Transverse colon (tissue), 4 donors: ENCODE data around the gene TP53I11. TPM values are rescaled to one million over a fixed set of nuclear protein-coding genes. Genes with fewer than 3 reads are reported as not detected.

ENCODE experiments used
- DNase-seq: peaks from one replicate; pipeline ENCODE4 v3.0.0-alpha.2; 2019
- H3K27ac ChIP-seq, 4 donors: fragments of 200-600 bp; sonication (generic); 2 replicates each; pipeline ENCODE4 v1.5.1; 2016 to 2018; ENCODE audit warnings: inconsistent platforms in 4 of 4
- H3K27me3 ChIP-seq: fragments of 200-600 bp; sonication (generic); 2 replicates; pipeline ENCODE4 v1.5.1; 2017; ENCODE audit warnings: inconsistent platforms
- H3K36me3 ChIP-seq, 4 donors: fragments of 200-600 bp; sonication (generic); 2 replicates each; pipeline ENCODE4 v1.5.1; 2017 to 2019; ENCODE audit warnings: inconsistent platforms in 4 of 4
- H3K4me1 ChIP-seq, 4 donors: fragments of 200-600 bp; sonication (generic); 2 replicates each; pipeline ENCODE4 v1.5.1; 2017 to 2020; ENCODE audit warnings: inconsistent platforms in 4 of 4
- H3K4me3 ChIP-seq, 4 donors: fragments of 200-600 bp; sonication (generic); 1 replicate in 1 of 4; 2 replicates in 3 of 4; pipeline versions ENCODE4 v1.5.1 to v1.6.1; 2017 to 2019; ENCODE audit warnings: inconsistent platforms in 4 of 4
- H3K9me3 ChIP-seq, 2 donors: fragments of 200-600 bp; sonication (generic); 2 replicates each; pipeline ENCODE4 v1.5.1; 2017 to 2019; ENCODE audit warnings: inconsistent platforms in 2 of 2
- EP300 ChIP-seq: sonication (generic); formaldehyde crosslinking; IDR thresholded peaks from one replicate; pipeline ENCODE4 v1.6.1; 2017; ENCODE audit warnings: antibody characterized with exemption, low read depth
- POLR2A ChIP-seq: fragments of 450-650 bp; IDR thresholded peaks from one replicate; pipeline ENCODE4 v1.6.1; 2016; ENCODE audit warnings: antibody characterized with exemption, mild to moderate bottlenecking, moderate library complexity
- POLR2AphosphoS5 ChIP-seq, 3 donors: sonication (generic); formaldehyde crosslinking; IDR thresholded peaks; one replicate each; pipeline ENCODE4 v1.6.1; 2016; ENCODE audit warnings: antibody characterized with exemption in 3 of 3
- WGBS, 2 donors: methylation state at CpG; one replicate each; pipeline ENCODE4 v1.1.5; 2018; ENCODE audit warnings: low coverage in 1 of 2; 5-methylcytosine and 5-hydroxymethylcytosine counted together
- in situ Hi-C, 4 donors: fragments of 200-750 bp; cut with MboI; loops; one replicate each; pipeline versions ENCODE4 v1.15.0 to v1.15.1; 2017; ENCODE audit warnings: low sequenced_read_pairs in 3 of 4, low pct_ligation_motif_present in 1 of 4, low pct_unique_long_range_greater_than_20kb in 1 of 4
- intact Hi-C: fragments of 100-400 bp; cut with DNase I; formaldehyde crosslinking; loops from one replicate; pipeline ENCODE4 v1.15.1; 2023; ENCODE audit warnings: low total_unique reads
- total RNA-seq, 4 donors: library from RNA; depleted of rRNA; stranded (reverse); fragments of >200 nt; gene quantifications; one replicate each; pipeline ENCODE4 v1.1.0, GENCODE V29; 2016
- TF ChIP-seq, protein P1 (sequence below), 5 experiments: fragments of 200-600 bp in 3 of 5; fragments of 450-650 bp in 2 of 5; sonication (generic) in 3 of 5; IDR thresholded peaks; 1 replicate in 2 of 5; 2 replicates in 3 of 5; pipeline ENCODE4 v1.5.1; 2016 to 2017; ENCODE audit warnings: antibody characterized with exemption in 5 of 5, inconsistent platforms in 3 of 5, mild to moderate bottlenecking in 2 of 5, moderate library complexity in 1 of 5

TP53I11 gene
- total RNA-seq, 4 donors from 2014 or later, result 41.5 to 90.0 (median 56.4) TPM

DNA sequence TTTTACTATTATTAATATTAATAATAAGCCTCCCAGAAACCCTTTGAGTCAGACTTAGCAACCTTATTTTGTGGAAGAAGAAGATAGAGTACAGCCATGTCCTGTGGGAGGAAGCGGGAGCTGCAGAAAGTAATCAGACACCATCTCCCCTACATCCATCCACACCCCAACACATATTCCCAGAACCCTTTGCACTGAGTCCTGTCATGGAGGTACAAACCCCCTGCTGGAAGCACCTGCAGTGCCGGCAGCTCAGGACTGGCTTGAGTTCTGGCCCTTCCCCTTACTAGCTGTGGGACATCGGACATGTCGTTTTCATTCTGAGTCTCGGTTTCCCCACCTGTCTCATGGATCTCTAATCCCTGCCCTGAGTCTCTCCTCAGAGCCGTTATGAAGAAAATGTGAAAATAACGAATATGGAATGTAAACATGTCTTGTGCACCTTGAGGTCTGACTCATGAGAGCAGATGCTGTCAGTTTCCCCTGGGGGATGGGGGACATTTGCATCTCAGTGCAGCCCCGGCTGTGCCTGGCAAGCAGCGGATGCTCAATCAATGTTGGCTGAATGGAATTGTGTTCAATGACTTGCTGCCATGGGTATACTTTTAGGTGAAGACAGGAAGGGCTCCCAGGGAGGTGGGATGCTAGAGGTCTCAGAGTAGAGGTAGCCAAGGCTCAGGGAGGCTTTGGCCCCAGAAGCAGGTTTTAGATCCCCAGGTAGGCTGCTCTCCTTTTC is 45.4 kb downstream of the TP53I11 start:
- peaks cover 0 to 8% (median 0%) of the 10 kb centered on the region in 4 donors for H3K4me1 ChIP-seq
- intact Hi-C loops (no loop called here), in situ Hi-C loops (loop anchor here in 2 of 4 donors (10.0 to 25.0 kb wide), 3 partner anchors 193 to 618 kb away; no protein-coding TSS in a partner anchor)
- no peaks in the 10 kb centered on the region for H3K9me3 ChIP-seq
- no peak for DNase-seq
- H3K27ac ChIP-seq, result no peak overlapping the region
- H3K27me3 ChIP-seq, result no peaks in the 10 kb centered on the region
- no peak overlapping the region for H3K4me3 ChIP-seq
- no peak for TF ChIP-seq POLR2A
- TF ChIP-seq, protein P1, sequence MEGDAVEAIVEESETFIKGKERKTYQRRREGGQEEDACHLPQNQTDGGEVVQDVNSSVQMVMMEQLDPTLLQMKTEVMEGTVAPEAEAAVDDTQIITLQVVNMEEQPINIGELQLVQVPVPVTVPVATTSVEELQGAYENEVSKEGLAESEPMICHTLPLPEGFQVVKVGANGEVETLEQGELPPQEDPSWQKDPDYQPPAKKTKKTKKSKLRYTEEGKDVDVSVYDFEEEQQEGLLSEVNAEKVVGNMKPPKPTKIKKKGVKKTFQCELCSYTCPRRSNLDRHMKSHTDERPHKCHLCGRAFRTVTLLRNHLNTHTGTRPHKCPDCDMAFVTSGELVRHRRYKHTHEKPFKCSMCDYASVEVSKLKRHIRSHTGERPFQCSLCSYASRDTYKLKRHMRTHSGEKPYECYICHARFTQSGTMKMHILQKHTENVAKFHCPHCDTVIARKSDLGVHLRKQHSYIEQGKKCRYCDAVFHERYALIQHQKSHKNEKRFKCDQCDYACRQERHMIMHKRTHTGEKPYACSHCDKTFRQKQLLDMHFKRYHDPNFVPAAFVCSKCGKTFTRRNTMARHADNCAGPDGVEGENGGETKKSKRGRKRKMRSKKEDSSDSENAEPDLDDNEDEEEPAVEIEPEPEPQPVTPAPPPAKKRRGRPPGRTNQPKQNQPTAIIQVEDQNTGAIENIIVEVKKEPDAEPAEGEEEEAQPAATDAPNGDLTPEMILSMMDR (IDR thresholded peaks at IDR 0.05), result no peak
- no peak for TF ChIP-seq EP300
- no peak for TF ChIP-seq POLR2AphosphoS5 (IDR thresholded peaks at IDR 0.05)
- no peaks in the 10 kb centered on the region for H3K36me3 ChIP-seq
- 70 to 80% methylated on average over 5 to 9 of the region's 9 CpGs for WGBS, 2 donors

DNA sequence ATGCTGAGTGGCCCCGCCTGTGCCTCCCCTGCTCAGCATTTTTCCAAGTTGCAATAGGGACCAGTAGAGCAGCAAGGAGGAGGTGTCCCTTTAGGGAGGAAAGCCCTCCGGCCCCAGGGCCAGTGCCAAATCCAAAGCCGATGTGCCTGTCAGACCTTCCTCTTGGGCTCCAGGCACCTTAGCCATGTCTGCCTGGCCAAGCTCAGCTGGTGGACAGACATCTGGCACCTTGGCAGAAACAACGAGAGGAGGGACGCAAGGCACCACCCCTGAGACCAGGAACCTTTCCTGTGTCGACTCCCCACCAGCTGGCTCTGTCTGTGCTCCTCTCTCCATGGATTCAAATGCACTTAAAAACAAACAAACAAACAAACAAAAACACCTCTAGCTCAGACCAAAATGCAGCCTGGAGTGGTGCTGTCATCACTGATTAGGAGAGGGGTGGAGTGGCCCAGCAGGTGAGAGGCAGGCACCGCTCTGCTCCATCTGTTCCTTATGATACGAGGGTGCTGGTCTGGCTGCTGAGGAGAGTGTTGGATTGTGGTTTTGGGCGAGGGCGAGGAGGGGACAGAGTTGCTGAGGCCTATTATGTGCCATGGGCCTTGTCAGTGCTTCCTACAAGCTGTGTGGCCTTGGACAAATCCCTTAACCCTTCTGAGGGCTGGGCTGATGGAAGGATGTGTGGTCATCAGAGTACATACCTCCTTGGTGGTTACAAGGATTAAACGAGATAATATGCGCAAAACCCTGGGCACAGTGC is 46.2 kb downstream of the TP53I11 start:
- Histone ChIP-seq H3K27ac (no peak overlapping the region), H3K9me3 (no peaks in the 10 kb centered on the region), H3K4me1 (peaks cover 0 to 8% (median 0%) of the 10 kb centered on the region in 4 donors), H3K27me3 (no peaks in the 10 kb centered on the region), H3K4me3 (no peak overlapping the region), H3K36me3 (no peaks in the 10 kb centered on the region)
- intact Hi-C loops, result no loop called here
- DNase-seq, result no peak
- in situ Hi-C loops, result loop anchor here in 2 of 4 donors (10.0 to 25.0 kb wide), 3 partner anchors 192 to 617 kb away; no protein-coding TSS in a partner anchor
- TF ChIP-seq POLR2A (no peak), POLR2AphosphoS5 (IDR thresholded peaks at IDR 0.05) (no peak), EP300 (no peak)
- TF ChIP-seq, protein P1 (IDR thresholded peaks at IDR 0.05), result no peak
- 83 to 96% methylated on average over 5 to 12 of the region's 12 CpGs for whole genome bisulfite sequencing, 2 donors

DNA sequence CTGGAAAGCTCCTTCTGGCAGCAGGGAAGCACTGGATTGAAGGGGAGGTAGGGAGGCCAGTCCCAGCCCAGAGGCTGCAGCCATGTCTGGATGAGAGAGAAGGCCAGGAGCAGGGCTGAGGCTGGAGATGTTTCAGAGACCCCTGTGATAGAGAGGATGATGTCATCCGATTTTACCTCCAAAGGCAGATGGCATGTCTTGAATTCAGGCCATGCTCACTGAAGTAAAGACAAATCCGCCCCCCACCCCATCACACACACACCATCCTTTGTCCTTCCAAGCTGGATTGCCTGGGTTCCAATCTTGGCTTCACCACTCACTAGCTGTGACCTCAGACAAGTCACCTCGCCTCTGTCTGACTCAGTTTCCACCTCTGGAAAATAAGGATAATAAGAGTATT is 47.2 kb downstream of the TP53I11 start:
- no peaks in the 10 kb centered on the region for H3K36me3 ChIP-seq
- H3K4me3 ChIP-seq, result no peak overlapping the region
- in situ Hi-C loops (loop anchor here in 2 of 4 donors (10.0 to 25.0 kb wide), 3 partner anchors 191 to 616 kb away; no protein-coding TSS in a partner anchor), intact Hi-C loops (no loop called here)
- TF ChIP-seq POLR2A (no peak), EP300 (no peak), POLR2AphosphoS5 (IDR thresholded peaks at IDR 0.05) (no peak)
- TF ChIP-seq, protein P1 (IDR thresholded peaks at IDR 0.05), result no peak
- H3K27me3 ChIP-seq, result no peaks in the 10 kb centered on the region
- WGBS, 2 donors, result 80 to 93% methylated on average over 2 to 3 of the region's 3 CpGs
- no peak overlapping the region for H3K27ac ChIP-seq
- peaks cover 0 to 8% (median 0%) of the 10 kb centered on the region in 4 donors for H3K4me1 ChIP-seq
- no peak for DNase-seq
- no peaks in the 10 kb centered on the region for H3K9me3 ChIP-seq

DNA sequence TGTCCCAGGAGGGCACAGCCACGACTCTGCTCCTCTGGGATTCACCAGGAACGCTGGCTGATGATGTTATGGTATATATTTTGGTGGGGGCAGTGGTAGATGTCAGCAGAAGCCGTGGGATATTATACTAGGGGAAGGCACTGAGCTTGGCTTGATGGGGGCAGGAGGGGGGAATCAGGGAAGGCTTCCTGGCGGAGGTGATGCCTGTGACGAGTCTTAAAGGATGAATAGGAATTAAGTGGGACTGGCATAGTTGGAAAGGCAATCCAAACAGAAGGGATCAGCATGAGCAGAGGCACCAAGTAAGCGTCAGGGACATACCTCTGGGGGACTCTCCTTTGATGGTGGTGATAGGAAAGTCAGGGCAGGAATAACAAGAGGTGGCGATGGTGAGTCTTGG is 47.6 kb downstream of the TP53I11 start:
- DNase-seq, result no peak
- H3K4me3 ChIP-seq, result no peak overlapping the region
- H3K36me3 ChIP-seq, result no peaks in the 10 kb centered on the region
- H3K27me3 ChIP-seq, result no peaks in the 10 kb centered on the region
- in situ Hi-C loops, result loop anchor here in 2 of 4 donors (10.0 to 25.0 kb wide), 3 partner anchors 191 to 616 kb away; no protein-coding TSS in a partner anchor
- H3K4me1 ChIP-seq, result peaks cover 0 to 8% (median 0%) of the 10 kb centered on the region in 4 donors
- WGBS, 2 donors, result 80 to 94% methylated on average over 2 to 7 of the region's 7 CpGs
- no peak overlapping the region for H3K27ac ChIP-seq
- intact Hi-C loops, result no loop called here
- no peak for TF ChIP-seq EP300
- TF ChIP-seq, protein P1 (IDR thresholded peaks at IDR 0.05), result no peak
- TF ChIP-seq POLR2A, result no peak
- no peaks in the 10 kb centered on the region for H3K9me3 ChIP-seq
